ENCODE results near the gene HLA-F. TPM values are rescaled to one million over a fixed set of nuclear protein-coding genes. Genes with fewer than 3 reads are reported as not detected.

HLA-F gene
- total RNA-seq, 1 donor from 2014 or later = 736 TPM

DNA sequence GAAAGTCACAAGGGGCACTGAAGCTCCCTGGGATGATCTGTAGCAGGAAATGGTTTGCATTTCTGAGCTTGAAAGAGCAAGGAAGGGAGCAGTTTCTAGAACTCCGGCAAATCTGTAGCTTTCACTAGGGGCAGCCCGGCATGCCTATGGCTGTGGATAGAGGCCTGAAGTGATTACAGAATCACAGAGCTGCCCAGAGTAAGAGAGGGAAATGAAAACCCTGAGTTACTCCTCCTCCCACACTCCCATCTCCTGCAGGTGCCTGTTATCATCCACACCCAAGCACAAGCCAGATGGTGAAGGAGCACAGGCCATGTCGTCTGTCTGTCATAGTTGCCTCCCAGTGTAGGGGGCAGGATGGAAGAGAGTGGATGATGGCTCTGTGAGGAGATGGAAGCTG lies 37.1 kb downstream of the HLA-F start:
- POLR2A ChIA-PET = interaction anchor here (0.8 kb wide), 1 partner anchor 205 kb away, joined by 3 read pairs; no protein-coding TSS in a partner anchor
- intact Hi-C loops (cut with micrococcal nuclease) = no loop called here
- Mint-ChIP-seq H3K27me3 (no peaks in the 10 kb centered on the region), H3K27ac (peak overlapping the region; percentile 46), H3K9me3 (no peaks in the 10 kb centered on the region), H3K4me1 (peaks cover 10% of the 10 kb centered on the region), H3K36me3 (ENCODE audit: low read depth) (peaks cover 2% of the 10 kb centered on the region), H3K4me3 (no peak overlapping the region)
- DNase-seq (no peak), ATAC-seq (ENCODE audit: low read depth) (no peak)
- CTCF ChIA-PET = no interaction called here
- TF ChIP-seq, protein P1, sequence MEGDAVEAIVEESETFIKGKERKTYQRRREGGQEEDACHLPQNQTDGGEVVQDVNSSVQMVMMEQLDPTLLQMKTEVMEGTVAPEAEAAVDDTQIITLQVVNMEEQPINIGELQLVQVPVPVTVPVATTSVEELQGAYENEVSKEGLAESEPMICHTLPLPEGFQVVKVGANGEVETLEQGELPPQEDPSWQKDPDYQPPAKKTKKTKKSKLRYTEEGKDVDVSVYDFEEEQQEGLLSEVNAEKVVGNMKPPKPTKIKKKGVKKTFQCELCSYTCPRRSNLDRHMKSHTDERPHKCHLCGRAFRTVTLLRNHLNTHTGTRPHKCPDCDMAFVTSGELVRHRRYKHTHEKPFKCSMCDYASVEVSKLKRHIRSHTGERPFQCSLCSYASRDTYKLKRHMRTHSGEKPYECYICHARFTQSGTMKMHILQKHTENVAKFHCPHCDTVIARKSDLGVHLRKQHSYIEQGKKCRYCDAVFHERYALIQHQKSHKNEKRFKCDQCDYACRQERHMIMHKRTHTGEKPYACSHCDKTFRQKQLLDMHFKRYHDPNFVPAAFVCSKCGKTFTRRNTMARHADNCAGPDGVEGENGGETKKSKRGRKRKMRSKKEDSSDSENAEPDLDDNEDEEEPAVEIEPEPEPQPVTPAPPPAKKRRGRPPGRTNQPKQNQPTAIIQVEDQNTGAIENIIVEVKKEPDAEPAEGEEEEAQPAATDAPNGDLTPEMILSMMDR (IDR thresholded peaks at IDR 0.05) = no peak

GRCh38 chr6:29762051-29762450 lies 38.8 kb downstream of the HLA-F start:
- TF ChIP-seq, protein P1 (IDR thresholded peaks at IDR 0.05) = no peak

DNA sequence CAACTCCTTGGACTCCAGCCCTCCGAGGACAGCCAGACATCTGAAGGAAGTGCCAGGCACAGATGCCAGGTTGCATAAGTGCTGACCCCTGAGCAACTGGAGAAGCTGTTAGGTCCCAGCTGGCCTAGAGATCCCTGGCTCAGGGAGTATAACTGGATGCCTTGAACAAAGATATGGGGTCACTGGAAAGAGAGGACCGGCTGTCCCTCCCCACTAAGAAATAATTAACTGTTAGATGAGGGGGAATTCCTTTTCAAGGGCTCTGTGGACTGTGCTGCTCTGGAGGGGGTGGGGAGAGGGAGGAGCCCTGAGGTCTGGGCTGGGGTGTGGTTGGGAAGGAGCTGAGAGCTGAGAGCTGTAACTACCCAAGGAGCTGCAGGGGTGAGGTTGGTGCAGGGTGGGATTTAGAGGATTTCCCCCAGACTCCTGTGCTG lies 39.6 kb downstream of the HLA-F start:
- H3K36me3 Mint-ChIP-seq (ENCODE audit: low read depth) = no peaks in the 10 kb centered on the region
- ATAC-seq (ENCODE audit: low read depth) (no peak), DNase-seq (no peak)
- peaks cover 10% of the 10 kb centered on the region for H3K4me1 Mint-ChIP-seq
- intact Hi-C loops (cut with micrococcal nuclease) = no loop called here
- H3K4me3 Mint-ChIP-seq = no peak overlapping the region
- H3K27ac Mint-ChIP-seq = no peak overlapping the region
- ChIA-PET POLR2A (no interaction called here), CTCF (no interaction called here)
- peaks cover 2% of the 10 kb centered on the region for H3K27me3 Mint-ChIP-seq
- no peaks in the 10 kb centered on the region for H3K9me3 Mint-ChIP-seq
- TF ChIP-seq, protein P1 (IDR thresholded peaks at IDR 0.05) = no peak

More at GRCh38 chr6:29762051-29762450, 38.8 kb downstream of the HLA-F start:
- H3K27me3 Mint-ChIP-seq = no peaks in the 10 kb centered on the region
- ChIA-PET CTCF (no interaction called here), POLR2A (no interaction called here)
- H3K4me3 Mint-ChIP-seq = no peak overlapping the region
- intact Hi-C loops (cut with micrococcal nuclease) = no loop called here
- H3K36me3 Mint-ChIP-seq (ENCODE audit: low read depth) = no peaks in the 10 kb centered on the region
- DNase-seq (no peak), ATAC-seq (ENCODE audit: low read depth) (no peak)
- H3K27ac Mint-ChIP-seq = no peak overlapping the region
- H3K4me1 Mint-ChIP-seq = peaks cover 10% of the 10 kb centered on the region
- no peaks in the 10 kb centered on the region for H3K9me3 Mint-ChIP-seq

GRCh38 chr6:29763491-29764289 lies 40.5 kb downstream of the HLA-F start:
- POLR2A ChIA-PET = no interaction called here
- CTCF ChIA-PET = no interaction called here
- no peak overlapping the region for H3K27ac Mint-ChIP-seq
- TF ChIP-seq, protein P1 (IDR thresholded peaks at IDR 0.05) = no peak
- peaks cover 10% of the 10 kb centered on the region for H3K4me1 Mint-ChIP-seq
- DNase-seq (no peak), ATAC-seq (ENCODE audit: low read depth) (no peak)
- H3K9me3 Mint-ChIP-seq = no peaks in the 10 kb centered on the region
- H3K27me3 Mint-ChIP-seq = peaks cover 2% of the 10 kb centered on the region
- no peak overlapping the region for H3K4me3 Mint-ChIP-seq
- intact Hi-C loops (cut with micrococcal nuclease) = no loop called here
- no peaks in the 10 kb centered on the region for H3K36me3 Mint-ChIP-seq (ENCODE audit: low read depth)

DNA sequence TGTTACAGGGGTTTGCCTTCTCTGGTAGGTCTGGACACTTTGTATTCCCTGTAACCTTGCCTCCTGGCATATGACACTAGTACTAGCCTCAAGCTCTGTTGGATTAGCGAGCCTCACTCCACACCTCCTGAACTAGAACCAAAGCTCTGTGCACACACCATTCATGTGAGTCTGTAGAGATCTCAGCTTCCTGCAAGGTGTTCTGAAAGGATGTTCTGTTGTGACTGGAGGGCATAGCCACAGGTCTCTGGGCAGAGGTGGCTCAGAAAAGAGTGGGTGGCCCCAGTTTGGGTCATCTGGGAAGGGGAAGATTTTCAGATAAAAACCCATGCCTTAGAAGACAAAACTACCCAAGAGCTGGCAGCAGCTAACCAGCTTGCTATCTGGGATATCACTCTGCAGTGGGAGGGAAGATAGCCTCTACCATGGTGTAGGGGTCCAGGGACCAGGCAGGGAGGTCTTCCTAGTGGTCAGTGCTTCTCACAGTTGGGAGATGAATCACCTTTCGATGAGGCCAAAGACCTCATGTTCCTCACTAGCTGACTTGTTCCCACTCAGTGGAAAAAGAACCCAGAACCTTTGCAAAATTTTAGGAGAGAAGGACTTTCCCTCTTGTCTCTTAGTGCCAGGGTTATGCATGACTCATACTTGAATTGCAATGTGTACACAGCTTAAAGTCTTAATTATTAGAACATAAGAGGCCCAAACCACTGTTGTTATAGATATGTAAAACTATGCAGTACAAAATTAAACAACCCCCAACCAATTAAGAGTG lies 41.4 kb downstream of the HLA-F start:
- Mint-ChIP-seq H3K4me1 (peaks cover 8% of the 10 kb centered on the region), H3K27me3 (peaks cover 4% of the 10 kb centered on the region), H3K9me3 (no peaks in the 10 kb centered on the region), H3K36me3 (ENCODE audit: low read depth) (no peaks in the 10 kb centered on the region), H3K4me3 (no peak overlapping the region), H3K27ac (no peak overlapping the region)
- ChIA-PET CTCF (interaction anchor here (0.7 kb wide), 1 partner anchor 11 kb away, joined by 3 read pairs; no protein-coding TSS in a partner anchor), POLR2A (no interaction called here)
- TF ChIP-seq, protein P1 (IDR thresholded peaks at IDR 0.05) = no peak
- DNase-seq = no peak
- intact Hi-C loops (cut with micrococcal nuclease) = no loop called here
- ATAC-seq (ENCODE audit: low read depth) = no peak
